ENCODE results near the gene PIK3CB. TPM values are rescaled to one million over a fixed set of nuclear protein-coding genes. Genes with fewer than 3 reads are reported as not detected.
"Not testable (repeated sequence)": the region's sequence is repeated elsewhere in the genome, so short reads cannot be mapped to it uniquely, and the experiment has no call there.

The PIK3CB gene
- total RNA-seq, 1 experiment from 2014 or later = 18.7 TPM

GRCh38 chr3:138684396-138684795 lies 150.3 kb downstream of the PIK3CB start:
- DNase-seq (ENCODE audit: low read depth) = no peak

- DNase-seq (ENCODE audit: low read depth) = no peak
Observed at GRCh38 chr3:138682648-138683047, 152.1 kb downstream of the PIK3CB start.

- no peak for DNase-seq (ENCODE audit: low read depth)
Observed at GRCh38 chr3:138681463-138682220, 153.1 kb downstream of the PIK3CB start.

GRCh38 chr3:138680974-138681373 lies 153.8 kb downstream of the PIK3CB start:
- not testable (repeated sequence) for DNase-seq (ENCODE audit: low read depth)

GRCh38 chr3:138678874-138679392 lies 155.8 kb downstream of the PIK3CB start:
- DNase-seq (ENCODE audit: low read depth) = no peak

GRCh38 chr3:138678086-138678485 lies 156.6 kb downstream of the PIK3CB start:
- DNase-seq (ENCODE audit: low read depth) = no peak

GRCh38 chr3:138675393-138675792 lies 159.3 kb downstream of the PIK3CB start:
- DNase-seq (ENCODE audit: low read depth) = peak; percentile 17

- peak; percentile 42 for DNase-seq (ENCODE audit: low read depth)
Observed at GRCh38 chr3:138673641-138674530, 160.8 kb downstream of the PIK3CB start.

GRCh38 chr3:138670407-138670806 lies 164.3 kb downstream of the PIK3CB start:
- no peak for DNase-seq (ENCODE audit: low read depth)

- DNase-seq (ENCODE audit: low read depth) = no peak
Observed at GRCh38 chr3:138668107-138668506, 166.6 kb downstream of the PIK3CB start.

- no peak for DNase-seq (ENCODE audit: low read depth)
Observed at GRCh38 chr3:138657508-138657907, 177.2 kb downstream of the PIK3CB start.

- DNase-seq (ENCODE audit: low read depth) = no peak
Observed at GRCh38 chr3:138653567-138653966, 181.2 kb downstream of the PIK3CB start.

GRCh38 chr3:138649134-138649533 lies 185.6 kb downstream of the PIK3CB start:
- DNase-seq (ENCODE audit: low read depth) = no peak

GRCh38 chr3:138646513-138646912 lies 188.2 kb downstream of the PIK3CB start:
- DNase-seq (ENCODE audit: low read depth) = no peak

GRCh38 chr3:138646008-138646407 lies 188.7 kb downstream of the PIK3CB start:
- DNase-seq (ENCODE audit: low read depth) = no peak

- DNase-seq (ENCODE audit: low read depth) = no peak
Observed at GRCh38 chr3:138642927-138643253, 191.8 kb downstream of the PIK3CB start.

GRCh38 chr3:138642226-138642926 lies 192.4 kb downstream of the PIK3CB start:
- DNase-seq (ENCODE audit: low read depth) = no peak

GRCh38 chr3:138640537-138640936 lies 194.2 kb downstream of the PIK3CB start:
- DNase-seq (ENCODE audit: low read depth) = no peak

GRCh38 chr3:138638641-138639040 lies 196.1 kb downstream of the PIK3CB start:
- DNase-seq (ENCODE audit: low read depth) = no peak

GRCh38 chr3:138629526-138629925 lies 205.2 kb downstream of the PIK3CB start:
- DNase-seq (ENCODE audit: low read depth) = no peak

GRCh38 chr3:138625707-138626365 lies 208.9 kb downstream of the PIK3CB start:
- peak; percentile 55 for DNase-seq (ENCODE audit: low read depth)

Measured in HT1080 (cell line).